NOMO-1 (cell line): ENCODE data around the gene LRRC75B.
"Not testable (repeated sequence)": the region's sequence is repeated elsewhere in the genome, so short reads cannot be mapped to it uniquely, and the experiment has no call there.

Experiments used
- DNase-seq, 2 experiments: peaks; one replicate each; lab custom pipeline; 2025; ENCODE audit not compliant: unreplicated experiment in 2 of 2; lab: John Stamatoyannopoulos, UW

Gene LRRC75B

GRCh38 chr22:24602847-24603769 lies 10.2 kb upstream of the LRRC75B start, which contains the start of gene GGT1:
GGT1 (plus strand) TSS chr22:24603193; CDS start chr22:24611082, 7,889 bp downstream.
- not testable (repeated sequence) for DNase-seq

- not testable (repeated sequence) for DNase-seq
Observed at GRCh38 chr22:24602105-24602749, 9.4 kb upstream of the LRRC75B start.

- DNase-seq, result peak; percentile 38 to 57
Observed at GRCh38 chr22:24601217-24602104, 8.6 kb upstream of the LRRC75B start.

- DNase-seq, result not testable (repeated sequence)
Observed at GRCh38 chr22:24599958-24600715, 7.3 kb upstream of the LRRC75B start.

- no peak for DNase-seq
Observed at GRCh38 chr22:24599514-24599913, 6.6 kb upstream of the LRRC75B start.

- not testable (repeated sequence) for DNase-seq
Observed at GRCh38 chr22:24597076-24597475, 4.2 kb upstream of the LRRC75B start.

- DNase-seq, result no peak
Observed at GRCh38 chr22:24595863-24596262, 3.0 kb upstream of the LRRC75B start.

- no peak for DNase-seq
Observed at GRCh38 chr22:24595228-24595627, 2.4 kb upstream of the LRRC75B start.

- DNase-seq, result no peak
Observed at GRCh38 chr22:24594569-24595120, 1.8 kb upstream of the LRRC75B start.

GRCh38 chr22:24593836-24594568 lies 1.1 kb upstream of the LRRC75B start:
- no peak for DNase-seq

GRCh38 chr22:24593559-24593835 lies 624 bp upstream of the LRRC75B start:
- not testable (repeated sequence) for DNase-seq

GRCh38 chr22:24592058-24592850 lies 619 bp downstream of the LRRC75B start:
- no peak for DNase-seq

GRCh38 chr22:24591286-24591830 lies 1.5 kb downstream of the LRRC75B start:
- DNase-seq, result no peak

- no peak for DNase-seq
Observed at GRCh38 chr22:24590596-24591173, 2.2 kb downstream of the LRRC75B start.

- DNase-seq, result no peak
Observed at GRCh38 chr22:24589518-24590030, 3.3 kb downstream of the LRRC75B start.

GRCh38 chr22:24588757-24589481 lies 4.0 kb downstream of the LRRC75B start:
- DNase-seq, result no peak

GRCh38 chr22:24588381-24588756 lies 4.5 kb downstream of the LRRC75B start:
- DNase-seq, result no peak
